SU-DHL-6 (cell line): Measurements from ENCODE around the gene ACAD10.

Experiments
- EZH2phosphoT487 ChIP-seq: fragments of 200-600 bp; sonication (generic), shearing (Covaris generic); conservative IDR thresholded peaks from 2 replicates; pipeline ENCODE4 v1.6.1; 2018; ENCODE audit warnings: mild to moderate bottlenecking, antibody characterized with exemption, low read length, moderate library complexity, mixed read lengths
- TF ChIP-seq, protein P1 (sequence below): fragments of 200-600 bp; sonication (generic); IDR thresholded peaks from one replicate; pipeline ENCODE4 v1.5.1; 2017; ENCODE audit warnings: antibody characterized with exemption, mild to moderate bottlenecking, low read length, moderate library complexity; ENCODE audit not compliant: insufficient read depth, poor library complexity, severe bottlenecking

DNA sequence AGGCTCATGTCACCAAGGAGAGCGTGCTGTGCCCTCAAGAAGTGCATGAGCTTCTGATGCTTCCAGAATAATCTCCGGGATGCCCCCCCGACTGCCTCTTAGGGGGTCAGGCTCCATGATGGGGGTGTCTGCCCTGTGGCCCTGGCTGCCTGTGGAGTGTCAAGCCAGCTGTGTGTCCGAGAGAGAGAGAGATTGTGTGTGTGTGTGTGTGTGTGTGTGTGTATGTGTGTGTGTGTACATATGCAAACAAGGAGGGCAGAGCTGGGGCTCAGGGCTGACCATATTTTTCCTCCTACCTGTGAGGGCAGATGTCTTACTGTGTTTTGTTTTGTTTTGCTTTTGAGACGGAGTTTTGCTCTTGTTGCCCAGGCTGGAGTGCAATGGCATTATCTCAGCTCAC is 75.2 kb downstream of the ACAD10 start:
- TF ChIP-seq, protein P1, sequence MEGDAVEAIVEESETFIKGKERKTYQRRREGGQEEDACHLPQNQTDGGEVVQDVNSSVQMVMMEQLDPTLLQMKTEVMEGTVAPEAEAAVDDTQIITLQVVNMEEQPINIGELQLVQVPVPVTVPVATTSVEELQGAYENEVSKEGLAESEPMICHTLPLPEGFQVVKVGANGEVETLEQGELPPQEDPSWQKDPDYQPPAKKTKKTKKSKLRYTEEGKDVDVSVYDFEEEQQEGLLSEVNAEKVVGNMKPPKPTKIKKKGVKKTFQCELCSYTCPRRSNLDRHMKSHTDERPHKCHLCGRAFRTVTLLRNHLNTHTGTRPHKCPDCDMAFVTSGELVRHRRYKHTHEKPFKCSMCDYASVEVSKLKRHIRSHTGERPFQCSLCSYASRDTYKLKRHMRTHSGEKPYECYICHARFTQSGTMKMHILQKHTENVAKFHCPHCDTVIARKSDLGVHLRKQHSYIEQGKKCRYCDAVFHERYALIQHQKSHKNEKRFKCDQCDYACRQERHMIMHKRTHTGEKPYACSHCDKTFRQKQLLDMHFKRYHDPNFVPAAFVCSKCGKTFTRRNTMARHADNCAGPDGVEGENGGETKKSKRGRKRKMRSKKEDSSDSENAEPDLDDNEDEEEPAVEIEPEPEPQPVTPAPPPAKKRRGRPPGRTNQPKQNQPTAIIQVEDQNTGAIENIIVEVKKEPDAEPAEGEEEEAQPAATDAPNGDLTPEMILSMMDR = no peak
- no peak for TF ChIP-seq EZH2phosphoT487
